ENCODE data around the gene GNAT1. TPM values are rescaled to one million over a fixed set of nuclear protein-coding genes. Genes with fewer than 3 reads are reported as not detected.

Gene GNAT1
- total RNA-seq, 4 donors from 2014 or later, result not detected

- no peaks in the 10 kb centered on the region for H3K9me3 ChIP-seq
- no peaks in the 10 kb centered on the region for H3K36me3 ChIP-seq
- TF ChIP-seq CTCF (IDR thresholded peaks at IDR 0.05) (no peak), POLR2A (IDR thresholded peaks at IDR 0.05) (peak in 1 of 2 donors; percentile 31)
- peak; percentile 80 to 87 for DNase-seq
- 30 to 62% methylated on average over 3 to 4 of the region's 5 CpGs for WGBS, 2 donors
- H3K4me1 ChIP-seq, result peaks cover 79 to 100% of the 10 kb centered on the region in 2 donors
- intact Hi-C loops (cut with DNase I), result no loop called here
- H3K27me3 ChIP-seq, result no peaks in the 10 kb centered on the region
- H3K4me3 ChIP-seq (replicated peaks in 1 of 3), result no peak overlapping the region
- peak overlapping the region; percentile 90 to 93 (median 92) for H3K27ac ChIP-seq
Measured at GRCh38 chr3:50162034-50162883, 29.2 kb upstream of the GNAT1 start.

- Histone ChIP-seq H3K4me1 (peaks cover 85 to 100% of the 10 kb centered on the region in 2 donors), H3K36me3 (no peaks in the 10 kb centered on the region), H3K27me3 (no peaks in the 10 kb centered on the region), H3K4me3 (replicated peaks in 1 of 3) (no peak overlapping the region), H3K27ac (peak overlapping the region; percentile 90 to 93 (median 92)), H3K9me3 (no peaks in the 10 kb centered on the region)
- DNase-seq, result peak; percentile 92 to 94
- intact Hi-C loops (cut with DNase I), result no loop called here
- WGBS, 2 donors, result 28 to 33% methylated on average over 6 to 8 of the region's 8 CpGs
- no peak for TF ChIP-seq CTCF (IDR thresholded peaks at IDR 0.05)
- TF ChIP-seq POLR2A (IDR thresholded peaks at IDR 0.05), result no peak
Measured at GRCh38 chr3:50163572-50164455, 27.6 kb upstream of the GNAT1 start.

GRCh38 chr3:50164481-50164880, 26.9 kb upstream of the GNAT1 start:
- no peak overlapping the region for H3K4me3 ChIP-seq (replicated peaks in 1 of 3)
- peaks cover 90 to 100% of the 10 kb centered on the region in 2 donors for H3K4me1 ChIP-seq
- H3K9me3 ChIP-seq, result no peaks in the 10 kb centered on the region
- TF ChIP-seq CTCF (IDR thresholded peaks at IDR 0.05) (no peak), POLR2A (IDR thresholded peaks at IDR 0.05) (no peak)
- 50 to 78% methylated on average over 1 of the region's 1 CpG for WGBS, 2 donors
- DNase-seq, result no peak
- H3K36me3 ChIP-seq, result no peaks in the 10 kb centered on the region
- peak overlapping the region; percentile 90 to 93 (median 92) for H3K27ac ChIP-seq
- intact Hi-C loops (cut with DNase I), result no loop called here
- H3K27me3 ChIP-seq, result no peaks in the 10 kb centered on the region

GRCh38 chr3:50164984-50165909, 26.2 kb upstream of the GNAT1 start:
- H3K4me3 ChIP-seq (replicated peaks in 1 of 3), result no peak overlapping the region
- DNase-seq, result peak; percentile 85 to 87

More at GRCh38 chr3:50164984-50165909, 26.2 kb upstream of the GNAT1 start:
- H3K9me3 ChIP-seq, result no peaks in the 10 kb centered on the region
- H3K27me3 ChIP-seq, result no peaks in the 10 kb centered on the region
- no peaks in the 10 kb centered on the region for H3K36me3 ChIP-seq
- H3K27ac ChIP-seq, result peak overlapping the region; percentile 90 to 93 (median 92)
- intact Hi-C loops (cut with DNase I), result no loop called here
- H3K4me1 ChIP-seq, result peaks cover 92 to 100% of the 10 kb centered on the region in 2 donors
- TF ChIP-seq CTCF (IDR thresholded peaks at IDR 0.05) (no peak), POLR2A (IDR thresholded peaks at IDR 0.05) (peak in 1 of 2 donors; percentile 12)
- WGBS, 2 donors, result 8 to 14% methylated on average over 6 of the region's 7 CpGs

Measured in thyroid gland (tissue), 4 donors.